Measurements from ENCODE around the gene EPM2A.

DNA sequence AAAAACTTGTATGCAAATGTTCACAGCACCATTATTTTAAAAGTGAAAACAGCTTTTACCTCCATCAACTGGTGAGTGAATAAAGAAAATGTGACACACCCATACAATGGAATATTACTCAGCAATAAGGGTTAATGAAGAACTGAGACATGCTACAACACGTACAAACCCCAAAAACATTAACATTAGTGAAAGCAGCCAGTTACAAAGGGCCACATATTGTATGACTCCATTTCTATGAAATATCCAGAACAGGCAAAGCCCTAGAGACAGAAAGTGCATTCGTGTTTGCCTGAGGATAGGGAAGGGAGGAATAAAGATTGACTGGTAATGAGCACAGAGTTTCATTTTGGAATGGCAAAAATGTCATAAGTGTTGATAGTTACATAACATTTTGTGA is 21.5 kb downstream of the EPM2A start:
- no peak for TF ChIP-seq CTCF (conservative IDR thresholded peaks at IDR 0.05; ENCODE audit: low read length)
- TF ChIP-seq EZH2phosphoT487 (IDR thresholded peaks at IDR 0.05; ENCODE audit: borderline replicate concordance, low read depth, low read length): no peak

Data from OCI-LY7 (cell line).